K562 (cell line): ENCODE data around the gene UBE2O. TPM values are rescaled to one million over a fixed set of nuclear protein-coding genes. Genes with fewer than 3 reads are reported as not detected.

Experiments
- GABPB2 ChIP-seq: fragments of 250-450 bp; sonication (Bioruptor Pico); conservative IDR thresholded peaks from 2 replicates; pipeline ENCODE4 v1.5.1; 2021; ENCODE audit warnings: mild to moderate bottlenecking
- NCOA2 ChIP-seq, 2 experiments: fragments of 450-650 bp; IDR thresholded peaks; 2 replicates each; pipeline ENCODE4 v1.6.1; 2018; ENCODE audit warnings: mild to moderate bottlenecking in 2 of 2, moderate library complexity in 1 of 2; ENCODE audit not compliant: partially characterized antibody in 2 of 2
- NFYB ChIP-seq: IDR thresholded peaks from 2 replicates; pipeline ENCODE4 v1.6.1; 2011; ENCODE audit warnings: mild to moderate bottlenecking, moderate library complexity; ENCODE audit not compliant: insufficient read length; ENCODE audit errors: extremely low read depth
- PCBP2 ChIP-seq: fragments of 200-400 bp; formaldehyde crosslinking; IDR thresholded peaks from 2 replicates; pipeline ENCODE4 v1.6.1; 2018; ENCODE audit warnings: low read length, low read depth, mild to moderate bottlenecking, moderate library complexity; ENCODE audit not compliant: poor library complexity, severe bottlenecking
- SMARCA4 ChIP-seq: fragments of 450-650 bp; IDR thresholded peaks from 2 replicates; pipeline ENCODE4 v1.6.1; 2016
- TFAM ChIP-seq: fragments of 250-450 bp; sonication (Bioruptor Pico); conservative IDR thresholded peaks from 2 replicates; pipeline ENCODE4 v1.5.0; 2021; ENCODE audit warnings: mild to moderate bottlenecking, moderate library complexity
- ZFP1 ChIP-seq: fragments of 450-650 bp; formaldehyde crosslinking; IDR thresholded peaks from 2 replicates; pipeline ENCODE4 v1.4.0; 2020; ENCODE audit warnings: mild to moderate bottlenecking, mixed read lengths
- ZNF239 ChIP-seq: fragments of 250-450 bp; sonication (Bioruptor Pico); IDR thresholded peaks from 2 replicates; pipeline ENCODE4 v1.4.0; 2020; ENCODE audit warnings: mild to moderate bottlenecking
- ZNF551 ChIP-seq: fragments of 250-450 bp; sonication (Bioruptor Pico); IDR thresholded peaks from 2 replicates; pipeline ENCODE4 v1.5.0; 2021; ENCODE audit warnings: mild to moderate bottlenecking, moderate library complexity
- ZNF75A ChIP-seq: fragments of 450-650 bp; formaldehyde crosslinking; IDR thresholded peaks from 2 replicates; pipeline ENCODE4 v1.4.0; 2020; ENCODE audit warnings: mild to moderate bottlenecking
- polyA plus RNA-seq, 8 experiments: library from polyadenylated mRNA; depleted of rRNA in 4 of 8; stranded (reverse) in 5 of 8; unstranded in 3 of 8; fragments of >200 nt; fragmentation: Nextera tagmentation in 2 of 8; fragmentation: Illumina TruSeq in 1 of 8; extraction: Ambion mirVana in 2 of 8; extraction: Trizol in 1 of 8; gene quantifications; 2 replicates each; pipeline versions ENCODE4 v1.2.1 to v1.2.3, GENCODE V29; 2011 to 2014; ENCODE audit warnings: inconsistent platforms in 1 of 8, missing spikeins in 1 of 8
- total RNA-seq, 7 experiments: library from RNA; depleted of rRNA in 6 of 7; stranded (reverse); fragments of >200 nt in 6 of 7; fragmentation: Illumina TruSeq in 2 of 7; extraction: Trizol in 2 of 7; gene quantifications; 2 replicates each; pipeline versions ENCODE4 v1.2.1 to v1.2.3, GENCODE V29; 2011 to 2021; ENCODE audit warnings: low replicate concordance in 1 of 7
- TF ChIP-seq, protein P1 (sequence below), 2 experiments: fragments of 150-350 bp in 1 of 2; IDR thresholded peaks; 2 replicates each; pipeline ENCODE4 v1.6.1; 2012 to 2016; ENCODE audit warnings: low read depth in 2 of 2, low read length in 2 of 2, mild to moderate bottlenecking in 1 of 2, moderate library complexity in 1 of 2
- TF ChIP-seq, protein P2 (sequence below): fragments of 150-350 bp; IDR thresholded peaks from 2 replicates; pipeline ENCODE4 v1.6.1; 2014; ENCODE audit warnings: low read depth, mild to moderate bottlenecking, low read length, borderline replicate concordance
- TF ChIP-seq, protein P3 (sequence below): fragments of 250-450 bp; sonication (Bioruptor Pico); IDR thresholded peaks from 2 replicates; pipeline ENCODE4 v1.8.0; 2022; ENCODE audit warnings: inconsistent platforms
- TF ChIP-seq, protein P4 (sequence below): sonication (generic); formaldehyde crosslinking; IDR thresholded peaks from 2 replicates; pipeline ENCODE4 v1.8.0; 2022; ENCODE audit warnings: mild to moderate bottlenecking, missing genetic modification reagents, borderline replicate concordance
- TF ChIP-seq, protein P5 (sequence below): fragments of 250-450 bp; sonication (Bioruptor Pico); IDR thresholded peaks from 2 replicates; pipeline ENCODE4 v1.6.1; 2021; ENCODE audit warnings: mild to moderate bottlenecking

Gene UBE2O
- total and polyA plus RNA-seq, 9 of the 15 experiments (the other 6 are each of a cell fraction or from before 2014, with no cell fraction given), result 1.6 to 39.7 (median 13.3) TPM

DNA sequence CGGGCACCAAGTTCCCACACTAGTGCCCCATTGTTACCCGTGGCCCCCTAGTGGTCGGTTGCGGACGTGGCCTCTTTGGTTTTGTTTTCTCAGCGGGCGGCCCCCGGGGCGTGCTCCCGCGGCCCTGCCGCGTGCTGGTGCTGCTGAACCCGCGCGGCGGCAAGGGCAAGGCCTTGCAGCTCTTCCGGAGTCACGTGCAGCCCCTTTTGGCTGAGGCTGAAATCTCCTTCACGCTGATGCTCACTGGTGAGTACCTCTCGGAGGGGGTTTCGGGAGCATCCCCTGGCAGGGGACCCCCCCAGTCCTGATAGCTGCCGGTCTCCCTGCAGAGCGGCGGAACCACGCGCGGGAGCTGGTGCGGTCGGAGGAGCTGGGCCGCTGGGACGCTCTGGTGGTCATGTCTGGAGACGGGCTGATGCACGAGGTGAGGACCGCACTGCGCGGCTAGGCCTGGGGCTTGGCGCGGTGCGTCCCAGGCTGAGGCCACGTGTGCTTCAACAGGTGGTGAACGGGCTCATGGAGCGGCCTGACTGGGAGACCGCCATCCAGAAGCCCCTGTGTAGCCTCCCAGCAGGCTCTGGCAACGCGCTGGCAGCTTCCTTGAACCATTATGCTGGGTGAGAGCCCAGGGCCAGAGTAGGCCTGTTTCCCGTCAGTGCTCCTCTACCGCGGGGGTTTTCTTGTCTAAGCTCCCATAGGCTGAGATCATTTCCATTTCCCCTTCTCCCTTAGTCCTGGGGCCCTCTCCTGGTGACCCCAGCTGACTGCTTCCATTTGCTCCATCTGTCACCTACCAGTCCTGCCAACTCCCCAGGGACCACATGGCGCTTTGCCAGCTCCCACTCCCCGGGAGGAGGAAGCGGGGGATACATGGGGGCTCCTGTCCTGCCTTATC lies 66.8 kb downstream of the UBE2O start (continued):
- TF ChIP-seq, protein P1, sequence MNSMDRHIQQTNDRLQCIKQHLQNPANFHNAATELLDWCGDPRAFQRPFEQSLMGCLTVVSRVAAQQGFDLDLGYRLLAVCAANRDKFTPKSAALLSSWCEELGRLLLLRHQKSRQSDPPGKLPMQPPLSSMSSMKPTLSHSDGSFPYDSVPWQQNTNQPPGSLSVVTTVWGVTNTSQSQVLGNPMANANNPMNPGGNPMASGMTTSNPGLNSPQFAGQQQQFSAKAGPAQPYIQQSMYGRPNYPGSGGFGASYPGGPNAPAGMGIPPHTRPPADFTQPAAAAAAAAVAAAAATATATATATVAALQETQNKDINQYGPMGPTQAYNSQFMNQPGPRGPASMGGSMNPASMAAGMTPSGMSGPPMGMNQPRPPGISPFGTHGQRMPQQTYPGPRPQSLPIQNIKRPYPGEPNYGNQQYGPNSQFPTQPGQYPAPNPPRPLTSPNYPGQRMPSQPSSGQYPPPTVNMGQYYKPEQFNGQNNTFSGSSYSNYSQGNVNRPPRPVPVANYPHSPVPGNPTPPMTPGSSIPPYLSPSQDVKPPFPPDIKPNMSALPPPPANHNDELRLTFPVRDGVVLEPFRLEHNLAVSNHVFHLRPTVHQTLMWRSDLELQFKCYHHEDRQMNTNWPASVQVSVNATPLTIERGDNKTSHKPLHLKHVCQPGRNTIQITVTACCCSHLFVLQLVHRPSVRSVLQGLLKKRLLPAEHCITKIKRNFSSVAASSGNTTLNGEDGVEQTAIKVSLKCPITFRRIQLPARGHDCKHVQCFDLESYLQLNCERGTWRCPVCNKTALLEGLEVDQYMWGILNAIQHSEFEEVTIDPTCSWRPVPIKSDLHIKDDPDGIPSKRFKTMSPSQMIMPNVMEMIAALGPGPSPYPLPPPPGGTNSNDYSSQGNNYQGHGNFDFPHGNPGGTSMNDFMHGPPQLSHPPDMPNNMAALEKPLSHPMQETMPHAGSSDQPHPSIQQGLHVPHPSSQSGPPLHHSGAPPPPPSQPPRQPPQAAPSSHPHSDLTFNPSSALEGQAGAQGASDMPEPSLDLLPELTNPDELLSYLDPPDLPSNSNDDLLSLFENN (IDR thresholded peaks at IDR 0.05; ENCODE audit: low read depth in 2 of 2, low read length in 2 of 2), result no peak
- TF ChIP-seq NFYB, result no peak
- TF ChIP-seq, protein P2, sequence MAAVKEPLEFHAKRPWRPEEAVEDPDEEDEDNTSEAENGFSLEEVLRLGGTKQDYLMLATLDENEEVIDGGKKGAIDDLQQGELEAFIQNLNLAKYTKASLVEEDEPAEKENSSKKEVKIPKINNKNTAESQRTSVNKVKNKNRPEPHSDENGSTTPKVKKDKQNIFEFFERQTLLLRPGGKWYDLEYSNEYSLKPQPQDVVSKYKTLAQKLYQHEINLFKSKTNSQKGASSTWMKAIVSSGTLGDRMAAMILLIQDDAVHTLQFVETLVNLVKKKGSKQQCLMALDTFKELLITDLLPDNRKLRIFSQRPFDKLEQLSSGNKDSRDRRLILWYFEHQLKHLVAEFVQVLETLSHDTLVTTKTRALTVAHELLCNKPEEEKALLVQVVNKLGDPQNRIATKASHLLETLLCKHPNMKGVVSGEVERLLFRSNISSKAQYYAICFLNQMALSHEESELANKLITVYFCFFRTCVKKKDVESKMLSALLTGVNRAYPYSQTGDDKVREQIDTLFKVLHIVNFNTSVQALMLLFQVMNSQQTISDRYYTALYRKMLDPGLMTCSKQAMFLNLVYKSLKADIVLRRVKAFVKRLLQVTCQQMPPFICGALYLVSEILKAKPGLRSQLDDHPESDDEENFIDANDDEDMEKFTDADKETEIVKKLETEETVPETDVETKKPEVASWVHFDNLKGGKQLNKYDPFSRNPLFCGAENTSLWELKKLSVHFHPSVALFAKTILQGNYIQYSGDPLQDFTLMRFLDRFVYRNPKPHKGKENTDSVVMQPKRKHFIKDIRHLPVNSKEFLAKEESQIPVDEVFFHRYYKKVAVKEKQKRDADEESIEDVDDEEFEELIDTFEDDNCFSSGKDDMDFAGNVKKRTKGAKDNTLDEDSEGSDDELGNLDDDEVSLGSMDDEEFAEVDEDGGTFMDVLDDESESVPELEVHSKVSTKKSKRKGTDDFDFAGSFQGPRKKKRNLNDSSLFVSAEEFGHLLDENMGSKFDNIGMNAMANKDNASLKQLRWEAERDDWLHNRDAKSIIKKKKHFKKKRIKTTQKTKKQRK, result no peak
- no peak for TF ChIP-seq PCBP2
- no peak for TF ChIP-seq ZNF551 (CRISPR knock-in tag)
- no peak for TF ChIP-seq ZNF75A (CRISPR knock-in tag)
- no peak for TF ChIP-seq ZFP1
- TF ChIP-seq GABPB2 (CRISPR knock-in tag), result no peak
- TF ChIP-seq, protein P3, sequence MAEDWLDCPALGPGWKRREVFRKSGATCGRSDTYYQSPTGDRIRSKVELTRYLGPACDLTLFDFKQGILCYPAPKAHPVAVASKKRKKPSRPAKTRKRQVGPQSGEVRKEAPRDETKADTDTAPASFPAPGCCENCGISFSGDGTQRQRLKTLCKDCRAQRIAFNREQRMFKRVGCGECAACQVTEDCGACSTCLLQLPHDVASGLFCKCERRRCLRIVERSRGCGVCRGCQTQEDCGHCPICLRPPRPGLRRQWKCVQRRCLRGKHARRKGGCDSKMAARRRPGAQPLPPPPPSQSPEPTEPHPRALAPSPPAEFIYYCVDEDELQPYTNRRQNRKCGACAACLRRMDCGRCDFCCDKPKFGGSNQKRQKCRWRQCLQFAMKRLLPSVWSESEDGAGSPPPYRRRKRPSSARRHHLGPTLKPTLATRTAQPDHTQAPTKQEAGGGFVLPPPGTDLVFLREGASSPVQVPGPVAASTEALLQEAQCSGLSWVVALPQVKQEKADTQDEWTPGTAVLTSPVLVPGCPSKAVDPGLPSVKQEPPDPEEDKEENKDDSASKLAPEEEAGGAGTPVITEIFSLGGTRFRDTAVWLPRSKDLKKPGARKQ (CRISPR knock-in tag), result no peak
- TF ChIP-seq, protein P4, sequence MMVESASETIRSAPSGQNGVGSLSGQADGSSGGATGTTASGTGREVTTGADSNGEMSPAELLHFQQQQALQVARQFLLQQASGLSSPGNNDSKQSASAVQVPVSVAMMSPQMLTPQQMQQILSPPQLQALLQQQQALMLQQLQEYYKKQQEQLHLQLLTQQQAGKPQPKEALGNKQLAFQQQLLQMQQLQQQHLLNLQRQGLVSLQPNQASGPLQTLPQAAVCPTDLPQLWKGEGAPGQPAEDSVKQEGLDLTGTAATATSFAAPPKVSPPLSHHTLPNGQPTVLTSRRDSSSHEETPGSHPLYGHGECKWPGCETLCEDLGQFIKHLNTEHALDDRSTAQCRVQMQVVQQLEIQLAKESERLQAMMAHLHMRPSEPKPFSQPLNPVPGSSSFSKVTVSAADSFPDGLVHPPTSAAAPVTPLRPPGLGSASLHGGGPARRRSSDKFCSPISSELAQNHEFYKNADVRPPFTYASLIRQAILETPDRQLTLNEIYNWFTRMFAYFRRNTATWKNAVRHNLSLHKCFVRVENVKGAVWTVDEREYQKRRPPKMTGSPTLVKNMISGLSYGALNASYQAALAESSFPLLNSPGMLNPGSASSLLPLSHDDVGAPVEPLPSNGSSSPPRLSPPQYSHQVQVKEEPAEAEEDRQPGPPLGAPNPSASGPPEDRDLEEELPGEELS (CRISPR knock-in tag), result peak; percentile 98
- TF ChIP-seq TFAM (CRISPR knock-in tag), result no peak
- TF ChIP-seq NCOA2 (IDR thresholded peaks at IDR 0.05; ENCODE audit: partially characterized antibody in 2 of 2), result no peak
- TF ChIP-seq, protein P5, sequence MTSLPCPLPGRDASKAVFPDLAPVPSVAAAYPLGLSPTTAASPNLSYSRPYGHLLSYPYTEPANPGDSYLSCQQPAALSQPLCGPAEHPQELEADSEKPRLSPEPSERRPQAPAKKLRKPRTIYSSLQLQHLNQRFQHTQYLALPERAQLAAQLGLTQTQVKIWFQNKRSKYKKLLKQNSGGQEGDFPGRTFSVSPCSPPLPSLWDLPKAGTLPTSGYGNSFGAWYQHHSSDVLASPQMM (CRISPR knock-in tag), result no peak
- TF ChIP-seq ZNF239, result no peak
- no peak for TF ChIP-seq SMARCA4
